Mammary epithelial cell (primary cell): ENCODE results near the gene SEPTIN12.

ENCODE experiments used
- CTCF ChIP-seq, 2 donors: IDR thresholded peaks in 1 of 2; conservative IDR thresholded peaks in 1 of 2; 2 replicates each; pipeline ENCODE4 v1.5.1; 2011 to 2012; ENCODE audit warnings: inconsistent platforms in 2 of 2, low read length in 2 of 2, mild to moderate bottlenecking in 2 of 2, control low read depth in 1 of 2, low read depth in 1 of 2; ENCODE audit not compliant: insufficient read depth in 1 of 2; ENCODE audit errors: extremely low read depth in 1 of 2
- EZH2 ChIP-seq: IDR thresholded peaks from 2 replicates; pipeline ENCODE4 v1.6.1; 2012; ENCODE audit warnings: low read length, inconsistent platforms, borderline replicate concordance

- TF ChIP-seq CTCF (conservative IDR thresholded peaks at IDR 0.05 in 1 of 2, IDR thresholded peaks at IDR 0.05 in 1 of 2; ENCODE audit: extremely low read depth in 1 of 2, insufficient read depth in 1 of 2, low read depth in 1 of 2, low read length in 2 of 2) (no peak), EZH2 (no peak)
Observed at GRCh38 chr16:4825196-4825595, 37.1 kb upstream of the SEPTIN12 start.
